Measurements from ENCODE around the gene RBM23. TPM values are rescaled to one million over a fixed set of nuclear protein-coding genes. Genes with fewer than 3 reads are reported as not detected.

Gene RBM23
- total and polyA plus RNA-seq, 10 of the 15 experiments (the other 5 are each of a cell fraction or from before 2014, with no cell fraction given) = 54.0 to 72.6 (median 61.3) TPM

- ChIA-PET RAD21 (ENCODE audit: unreplicated experiment) (interaction anchor here (0.5 to 6.4 kb wide), 21 partner anchors 10 to 321 kb away, joined by 3 to 56 read pairs (median 5); partner anchors contain the start of genes ABHD4 and RBM23), CTCF (interaction anchor here (0.7 to 6.9 kb wide), 22 partner anchors 10 to 302 kb away, joined by 3 to 174 read pairs (median 6); partner anchors contain the start of genes HAUS4, MRPL52, OXA1L and PRMT5), POLR2A (interaction anchor here (0.9 to 3.9 kb wide), 8 partner anchors 12 to 48 kb away, joined by 3 to 45 read pairs (median 8); partner anchors contain the start of genes RBM23 and REM2), SMC1A (ENCODE audit: uncharacterized antibody, unreplicated experiment) (interaction anchor here (0.8 to 4.9 kb wide), 12 partner anchors 13 to 134 kb away, joined by 3 to 110 read pairs (median 5); partner anchors contain the start of genes HAUS4, PRMT5, RBM23 and REM2)
- Histone ChIP-seq H3K79me2 (ENCODE audit: control insufficient read depth, insufficient read depth, low read length) (peaks cover 18% of the 10 kb centered on the region), H3K4me1 (ENCODE audit: control insufficient read depth, insufficient read depth, low read length) (peaks cover 8% of the 10 kb centered on the region), H4K20me1 (ENCODE audit: control insufficient read depth, insufficient read depth) (no peaks in the 10 kb centered on the region), H3K4me3 (peak overlapping the region; percentile 74), H2AFZ (ENCODE audit: control insufficient read depth, low read depth, low read length) (peak overlapping the region; percentile 71), H3K9me3 (replicated peaks; ENCODE audit: control insufficient read depth, insufficient read depth, low read length) (no peaks in the 10 kb centered on the region), H3K27me3 (replicated peaks in 1 of 2; ENCODE audit: control insufficient read depth in 2 of 2, insufficient read depth in 2 of 2, low read length in 1 of 2) (no peaks in the 10 kb centered on the region), H3K36me3 (ENCODE audit: control insufficient read depth in 2 of 2, insufficient read depth in 2 of 2, low read length in 1 of 2) (peaks cover 20 to 21% of the 10 kb centered on the region in 2 experiments), H3K9ac (ENCODE audit: control insufficient read depth, insufficient read depth, low read length) (peak overlapping the region; percentile 90), H3K4me2 (ENCODE audit: control insufficient read depth, insufficient read depth) (peak overlapping the region; percentile 93), H3K27ac (ENCODE audit: control insufficient read depth, insufficient read depth) (peak overlapping the region; percentile 93)
- in situ Hi-C loops (cut with MboI) = no loop called here
- DNase-seq (ENCODE audit: low read depth, low spot score) (no peak), FAIRE-seq (peak; percentile 87), ATAC-seq (peak; percentile 56)
- intact Hi-C loops (cut with micrococcal nuclease; ENCODE audit: unreplicated experiment) = loop anchor here (1.0 to 5.0 kb wide), 2 partner anchors 28 to 45 kb away; partner anchors contain the start of gene RBM23
- 1% methylated on average over 38 of the region's 45 CpGs for WGBS (ENCODE audit: insufficient coverage, insufficient replicate concordance, low lambda C conversion rate, missing lambda C conversion rate)
- BruUV-seq (replicated peaks) = no TSS peak
- no peak; the same call in 1 of the 2 replicates for TF ChIP-seq NR2F1 (conservative IDR thresholded peaks at IDR 0.05)
- peak; percentile 75 for TF ChIP-seq DPF2 (IDR thresholded peaks at IDR 0.05)
- no peak for TF ChIP-seq YBX1 (IDR thresholded peaks at IDR 0.05)
- TF ChIP-seq PRDM15 (CRISPR knock-in tag; IDR thresholded peaks at IDR 0.05) = no peak
- peak; percentile 47; the same call in 1 of the 2 replicates for TF ChIP-seq ELK1 (IDR thresholded peaks at IDR 0.05; ENCODE audit: low read depth, low read length)
- TF ChIP-seq KAT2A (conservative IDR thresholded peaks at IDR 0.05; ENCODE audit: control insufficient read depth, low read depth, low read length) = no peak
- TF ChIP-seq MLLT1 (IDR thresholded peaks at IDR 0.05) = no peak
- TF ChIP-seq IRF4 (IDR thresholded peaks at IDR 0.05; ENCODE audit: low read depth, low read length) = no peak
- no peak for TF ChIP-seq SUZ12 (IDR thresholded peaks at IDR 0.05; ENCODE audit: unreplicated experiment)
- no peak for TF ChIP-seq BACH1 (IDR thresholded peaks at IDR 0.05; ENCODE audit: borderline replicate concordance)
- TF ChIP-seq CTCF (IDR thresholded peaks at IDR 0.05 in 2 of 3, conservative IDR thresholded peaks at IDR 0.05 in 1 of 3; ENCODE audit: control insufficient read depth in 2 of 3, extremely low read depth in 1 of 3, insufficient read depth in 1 of 3, low read depth in 3 of 3, low read length in 3 of 3) = peak; percentile 95 to 98 (median 95)
- TF ChIP-seq LARP7 (IDR thresholded peaks at IDR 0.05) = no peak; the same call in 1 of the 2 replicates
- no peak for TF ChIP-seq MAX (IDR thresholded peaks at IDR 0.05; ENCODE audit: low read depth, low read length)
- TF ChIP-seq TBL1XR1 (IDR thresholded peaks at IDR 0.05; ENCODE audit: low read depth, low read length) = no peak
Measured at GRCh38 chr14:22872033-22872832, 46.7 kb downstream of the RBM23 start.

Measured in GM12878 (cell line).